Germinal center (tissue), 1 donor: Measurements from ENCODE around the gene DCLK2.

Source experiments
- DNase-seq: peaks from one replicate; pipeline ENCODE4 v3.0.0; 2012; ENCODE audit warnings: mixed read lengths, low spot score

Gene DCLK2

DNA sequence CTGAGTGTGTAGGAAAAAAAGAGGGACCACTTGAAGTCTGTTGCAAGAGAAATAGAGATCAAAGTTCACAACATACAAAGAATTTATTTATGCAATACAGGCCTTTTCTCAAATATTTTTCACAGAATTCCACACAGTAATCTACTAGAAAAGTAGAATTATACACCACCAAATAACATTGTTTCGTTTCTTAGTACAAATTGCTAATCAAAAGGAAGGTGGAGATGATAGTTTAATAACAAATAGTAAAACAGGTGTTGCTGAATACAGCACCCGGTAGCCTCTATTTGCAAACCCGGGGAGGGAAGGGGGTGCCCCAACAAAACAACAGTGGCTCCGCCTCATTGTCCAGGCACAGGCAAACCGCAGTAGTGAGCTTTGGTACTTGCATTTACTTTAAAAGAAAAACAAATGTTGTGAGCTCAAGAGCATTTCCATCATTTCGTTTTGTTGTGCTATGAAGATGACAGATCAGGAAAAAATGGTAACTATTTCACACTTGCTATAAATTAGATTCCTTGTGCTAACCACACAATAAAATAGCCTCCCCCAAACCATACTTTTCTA is 186.4 kb downstream of the DCLK2 start:
- DNase-seq = no peak

DNA sequence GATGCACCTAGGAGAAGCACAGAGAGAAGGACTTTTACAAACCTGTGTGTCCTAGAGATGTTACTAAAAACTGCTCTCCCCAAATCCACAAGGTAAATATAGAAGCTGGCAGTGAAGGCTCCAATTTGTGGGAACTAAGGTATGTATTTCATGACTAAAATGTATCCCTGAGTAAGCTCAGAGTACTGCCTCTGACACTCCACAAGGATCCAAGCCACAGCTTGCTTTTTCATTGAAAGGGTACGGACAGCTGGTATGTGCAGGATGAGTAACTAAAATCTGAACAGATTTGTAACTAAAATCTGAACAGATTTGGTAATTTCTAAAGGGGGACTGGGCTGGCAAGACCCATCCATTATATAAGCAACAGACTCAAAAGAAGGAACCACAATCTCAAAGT is 187.6 kb downstream of the DCLK2 start:
- no peak for DNase-seq

DNA sequence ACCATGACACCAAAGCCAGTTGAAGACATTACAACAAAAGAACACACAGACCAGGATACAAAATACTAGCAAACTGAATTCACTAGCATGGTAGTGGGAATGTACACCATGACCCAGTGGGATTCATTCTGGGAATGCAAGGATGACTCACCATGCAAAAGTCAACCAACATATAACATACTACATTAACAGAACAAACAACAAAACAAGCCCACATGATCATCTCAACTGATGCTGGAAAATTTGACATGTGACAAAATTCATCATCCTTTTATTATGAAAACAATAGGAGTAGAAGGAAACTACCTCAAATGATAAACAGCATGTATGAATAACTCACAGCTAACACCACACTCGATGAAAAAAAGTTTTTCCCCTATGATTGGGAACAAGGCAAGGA is 190.2 kb downstream of the DCLK2 start:
- DNase-seq = no peak

DNA sequence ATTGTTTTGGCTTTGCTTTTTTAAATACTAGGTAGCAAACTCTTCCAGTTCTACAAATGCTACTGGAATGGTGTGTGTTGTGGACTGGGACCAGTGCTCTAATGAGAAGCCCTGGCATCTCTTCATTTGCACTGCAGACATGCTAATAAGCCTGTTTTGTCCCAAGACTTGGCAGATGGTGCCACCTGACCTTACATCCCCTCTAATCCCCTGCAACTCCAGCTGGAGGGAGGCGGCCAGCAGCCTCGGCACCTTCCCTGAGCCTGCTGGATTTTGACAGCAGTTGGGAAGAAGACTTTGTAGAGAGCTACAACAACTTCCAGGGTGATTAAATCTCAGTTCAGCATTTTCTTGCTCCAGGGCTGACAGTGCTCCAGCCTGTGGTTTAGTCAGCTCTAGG is 200.0 kb downstream of the DCLK2 start:
- DNase-seq = no peak

DNA sequence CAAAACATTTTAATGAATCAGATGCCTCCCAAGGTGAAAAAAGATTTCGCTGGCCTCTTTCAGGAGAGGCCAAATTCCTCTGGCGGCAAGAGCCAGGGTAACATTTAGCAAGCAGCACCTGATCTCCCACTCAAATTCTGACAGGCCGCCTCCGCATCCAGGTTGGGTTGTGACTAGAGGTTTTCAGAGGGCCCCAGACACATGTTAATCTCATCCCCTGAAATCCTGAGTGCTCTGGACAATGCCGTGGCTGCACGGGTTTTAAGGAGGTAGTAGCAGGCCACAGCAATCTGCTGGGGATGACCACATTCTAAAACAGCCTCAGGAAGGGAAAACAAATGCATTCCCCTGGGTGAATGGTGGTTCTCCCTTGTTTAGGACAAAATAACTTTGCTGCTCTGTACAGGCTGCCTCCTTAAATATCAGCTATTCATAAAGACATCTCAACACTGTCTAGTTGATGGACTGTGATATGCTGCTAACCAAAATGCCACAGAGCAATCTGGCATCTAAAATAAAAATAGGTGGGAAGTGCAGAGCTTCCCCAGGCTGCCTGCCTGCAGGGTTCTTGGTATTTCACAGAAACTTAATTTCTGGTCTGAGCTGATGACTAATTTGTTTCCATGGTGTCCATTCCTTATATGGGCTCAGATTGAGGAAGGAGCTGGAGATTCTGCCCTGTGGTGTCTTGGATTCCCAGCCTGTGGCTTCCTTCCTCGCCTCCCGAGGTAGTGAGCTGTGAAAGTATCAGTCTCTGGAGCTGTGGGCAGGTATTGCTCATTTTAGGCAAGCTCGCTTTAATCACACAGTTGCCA is 202.0 kb downstream of the DCLK2 start:
- DNase-seq = no peak

DNA sequence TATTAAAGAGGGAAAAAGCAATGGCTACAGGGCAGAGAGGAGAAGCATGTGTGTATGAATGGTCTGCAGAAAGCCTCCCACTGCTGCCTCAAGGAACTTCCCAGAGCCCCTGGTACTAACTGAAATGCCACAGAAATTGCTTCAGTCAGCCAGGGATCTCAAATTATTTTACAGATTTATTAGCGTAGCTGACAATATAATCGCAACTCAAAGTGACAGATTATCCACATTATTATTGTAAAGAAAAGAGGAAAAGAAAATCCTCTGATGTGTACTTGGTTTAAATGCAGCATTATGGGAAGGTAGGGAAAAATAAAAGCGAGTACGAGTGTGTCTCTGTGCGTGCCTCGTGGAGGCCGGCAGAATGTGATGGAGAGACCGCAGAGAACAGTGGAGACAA is 202.7 kb downstream of the DCLK2 start:
- DNase-seq = no peak

DNA sequence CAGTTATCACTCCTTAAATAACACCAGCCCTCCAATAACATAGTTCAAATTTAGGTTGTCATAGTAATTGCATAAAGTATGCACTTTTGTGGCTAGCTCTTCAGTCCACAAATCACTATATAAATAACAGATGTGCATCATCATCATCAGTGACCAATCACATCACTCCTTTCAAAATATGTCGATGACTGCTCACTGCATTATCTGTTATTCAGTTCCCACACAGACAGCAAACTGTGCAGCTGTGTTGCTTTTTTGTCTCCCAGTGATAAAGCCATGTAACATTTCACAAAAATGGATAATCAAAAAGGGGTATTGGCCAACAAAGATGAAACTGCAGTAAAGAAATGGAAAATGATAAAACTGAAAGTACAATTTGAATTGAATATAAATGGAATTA is 205.4 kb downstream of the DCLK2 start:
- DNase-seq = no peak

DNA sequence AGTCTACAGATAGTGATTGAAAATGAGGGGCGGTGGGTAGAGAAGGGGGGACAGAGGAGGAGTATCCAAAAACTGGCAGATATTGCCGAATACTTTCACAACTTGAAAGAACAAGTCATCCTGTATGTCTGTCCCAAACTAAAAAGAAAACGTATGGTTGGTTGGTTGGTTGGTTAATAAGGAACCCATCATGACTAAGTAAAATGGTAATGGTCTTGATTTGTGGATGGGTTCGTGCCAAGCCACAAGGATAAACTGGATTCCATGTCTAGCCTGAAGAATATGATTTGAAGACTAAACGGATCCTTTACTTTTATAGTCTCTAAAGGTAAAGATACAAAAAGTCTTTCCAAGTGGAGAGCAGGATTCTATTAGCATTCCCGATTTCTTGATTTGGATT is 208.4 kb downstream of the DCLK2 start:
- DNase-seq = no peak

DNA sequence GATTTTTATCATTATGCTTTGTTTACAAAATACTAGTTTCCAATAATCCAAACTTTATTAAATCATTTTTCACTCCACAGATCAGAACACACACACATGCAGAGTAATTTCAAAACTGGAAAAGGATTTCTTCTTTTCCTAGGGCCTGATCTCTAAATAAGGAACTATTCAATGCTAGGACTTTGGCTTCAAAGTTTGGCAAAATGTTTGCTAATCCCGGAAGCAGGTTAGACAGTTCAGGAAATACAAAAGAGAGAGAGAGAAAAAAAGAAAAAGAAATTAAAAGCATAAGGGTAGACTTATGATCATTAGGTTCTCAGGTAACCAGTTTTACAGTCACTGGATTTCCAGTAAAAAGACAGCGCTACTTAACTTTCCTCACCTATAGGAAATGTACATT is 211.0 kb downstream of the DCLK2 start:
- no peak for DNase-seq

DNA sequence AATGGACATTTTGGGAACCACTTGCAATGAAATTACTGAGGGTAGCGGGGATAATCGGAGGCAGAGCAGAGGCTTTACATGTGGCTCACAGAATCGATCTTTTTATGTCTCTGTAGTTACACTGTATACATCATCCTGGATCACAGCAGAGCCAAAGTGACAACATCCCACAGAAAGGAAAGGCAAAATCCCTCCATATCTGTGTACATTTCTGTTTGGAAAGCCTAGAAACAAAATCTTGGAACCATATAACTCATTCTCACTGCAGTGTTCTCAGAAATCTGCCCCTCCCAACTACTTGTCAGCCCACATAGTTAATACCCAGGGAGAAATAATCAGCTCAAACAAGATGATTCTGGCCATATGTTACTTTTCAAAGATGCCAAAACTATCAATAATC is 211.6 kb downstream of the DCLK2 start:
- no peak for DNase-seq

DNA sequence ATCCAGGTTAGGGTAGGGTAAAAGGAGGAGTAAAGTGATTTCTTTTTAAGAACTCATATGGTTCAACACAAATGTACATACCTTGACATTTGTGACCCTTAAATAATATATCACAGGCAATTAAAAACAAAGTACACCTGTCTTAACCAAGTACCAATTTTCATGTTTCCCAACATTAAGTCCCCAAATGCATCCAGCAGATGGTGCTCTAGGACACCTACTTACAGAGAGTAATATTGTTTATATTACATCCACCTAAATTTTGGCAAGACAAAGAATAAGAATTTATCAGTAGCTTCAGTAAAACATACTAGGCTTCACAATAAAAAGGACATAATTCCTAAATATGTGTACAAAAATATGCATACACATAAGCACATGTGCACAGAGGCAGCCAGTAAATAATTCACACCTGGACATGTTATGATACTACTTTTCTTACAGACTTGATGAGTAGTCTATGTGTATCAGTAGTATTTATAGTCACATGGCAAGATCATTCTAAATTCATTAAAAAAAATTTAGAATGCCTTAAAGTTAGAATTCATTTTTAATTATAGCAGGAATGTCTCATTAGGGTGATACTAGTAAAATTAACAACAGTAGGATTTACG is 219.7 kb downstream of the DCLK2 start:
- no peak for DNase-seq

DNA sequence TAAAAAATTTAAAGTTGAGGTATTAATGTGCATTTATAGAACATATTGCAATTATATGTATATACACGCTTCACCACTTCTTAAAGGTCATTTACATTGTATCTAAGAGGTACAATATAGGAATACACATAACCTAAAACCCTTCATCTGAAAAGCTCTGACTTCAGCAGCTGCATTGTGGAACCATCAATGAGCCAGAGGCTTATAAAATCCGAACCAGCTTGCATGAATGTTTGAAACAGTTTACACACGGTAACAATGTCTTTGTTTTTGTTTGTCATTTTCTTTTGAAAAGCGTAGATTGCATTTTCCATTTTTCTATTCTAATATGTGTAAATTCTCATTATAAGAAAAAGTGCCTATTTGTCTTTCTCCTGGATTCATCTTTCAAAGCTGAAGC is 221.6 kb downstream of the DCLK2 start:
- no peak for DNase-seq

DNA sequence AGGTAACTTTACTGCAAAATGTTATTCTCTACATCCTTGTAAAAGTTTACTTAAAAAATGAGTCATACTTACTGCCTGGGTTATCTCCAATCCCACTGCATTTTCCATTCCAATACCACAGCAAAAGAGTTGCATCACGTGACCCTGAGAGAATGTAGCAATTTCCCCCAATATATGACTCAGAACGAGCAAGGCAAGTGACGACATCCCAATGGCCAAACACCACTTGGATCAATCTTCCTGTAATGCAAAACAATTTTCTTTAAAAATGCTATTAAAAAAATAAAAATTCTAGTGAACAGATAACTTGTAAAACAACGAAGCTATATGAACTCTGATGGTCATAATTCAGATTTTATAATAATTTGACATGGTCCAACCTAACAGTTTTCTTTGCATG is 224.3 kb downstream of the DCLK2 start:
- DNase-seq = no peak

DNA sequence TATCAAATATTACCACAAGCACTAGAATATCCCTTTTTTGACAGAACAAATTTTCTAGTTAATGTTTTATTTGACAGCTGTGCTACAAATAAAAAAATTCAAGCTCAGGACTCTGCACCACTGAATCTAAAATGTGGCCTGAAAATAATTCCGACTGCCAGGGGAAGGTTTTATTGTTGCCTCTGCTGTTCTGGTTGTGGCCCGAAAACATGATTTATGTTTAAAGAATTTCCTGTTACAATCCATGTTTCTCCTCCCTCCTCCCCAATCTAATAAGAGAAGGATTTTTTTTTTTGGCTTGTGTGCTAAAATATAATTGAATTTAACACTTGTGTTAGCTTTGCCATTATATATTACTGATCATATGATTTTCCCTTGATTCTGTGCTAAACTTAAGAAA is 227.8 kb downstream of the DCLK2 start:
- no peak for DNase-seq

DNA sequence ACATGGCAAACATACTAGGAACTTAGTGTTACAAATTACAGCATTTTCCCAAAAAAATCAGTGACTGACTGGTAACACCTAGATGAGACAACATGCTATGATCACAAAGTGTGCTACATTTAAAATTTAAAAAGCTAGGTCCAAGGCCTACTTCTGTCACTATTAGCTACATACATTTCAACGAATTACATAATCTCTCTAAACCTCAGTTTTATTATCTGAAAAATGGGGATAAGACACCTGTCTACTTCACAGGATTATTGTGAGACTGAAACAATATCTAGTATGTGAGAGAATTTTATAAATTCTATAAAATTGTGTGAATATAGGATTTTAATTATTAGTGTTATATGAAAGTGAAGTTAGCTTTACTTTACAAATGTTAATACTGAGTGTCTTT is 228.5 kb downstream of the DCLK2 start:
- no peak for DNase-seq
